ENCODE data around the gene IFI16. TPM values are rescaled to one million over a fixed set of nuclear protein-coding genes. Genes with fewer than 3 reads are reported as not detected.
A peak's percentile ranks its signal among the peaks of the same experiment; 100 is the strongest.

The IFI16 gene
- total and polyA plus RNA-seq, 2 of the 4 experiments (the other 2 are of a cell fraction) = 45.0 to 65.3 TPM

DNA sequence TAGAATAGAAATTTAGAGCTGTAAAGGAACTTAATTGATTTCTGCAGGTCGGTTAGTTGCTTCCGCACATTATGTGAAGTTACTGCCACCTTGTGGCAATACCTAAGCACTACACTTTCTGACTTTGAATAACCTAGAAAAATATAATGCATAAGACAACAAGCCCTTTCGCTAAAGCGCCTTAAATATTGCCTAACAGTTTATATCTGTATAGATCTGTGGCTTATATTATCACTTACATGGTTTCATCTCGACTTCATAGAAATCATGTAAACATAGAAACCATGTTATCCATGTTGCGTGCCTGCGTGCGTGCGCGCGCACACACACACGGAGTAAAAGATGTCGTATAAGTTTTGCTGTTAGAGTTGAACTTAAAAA, 10.9 kb upstream of the IFI16 start:
- H2BK15ac ChIP-seq (ENCODE audit: low read depth, low read length) = no peak overlapping the region
- intact Hi-C loops (cut with micrococcal nuclease) (loop anchor here (1.0 to 2.0 kb wide), 5 partner anchors 74 to 1036 kb away; no protein-coding TSS in a partner anchor), dilution Hi-C loops (cut with HindIII; ENCODE audit: low sequenced_read_pairs, unreplicated experiment) (no loop called here), in situ Hi-C loops (cut with MboI; ENCODE audit: low sequenced_read_pairs) (loop anchor here (10.0 kb wide), 1 partner anchor 794 kb away; no protein-coding TSS in a partner anchor)
- H3K27ac ChIP-seq (ENCODE audit: insufficient read depth, low read length) = peak overlapping the region; percentile 36; the same call in 1 of the 2 replicates
- H3K36me3 ChIP-seq (ENCODE audit: control insufficient read depth, insufficient read depth, low read length) = no peaks in the 10 kb centered on the region
- H3K23ac ChIP-seq (ENCODE audit: low read depth, low read length) = no peak overlapping the region
- DNase-seq (peak; percentile 61), ATAC-seq (ENCODE audit: low read depth) (peak; percentile 59)
- peak overlapping the region in 1 of 2 experiments; percentile 11; a peak in 2 of 4 replicates for H4K8ac ChIP-seq (ENCODE audit: low read depth in 2 of 2, low read length in 2 of 2)
- no peaks in the 10 kb centered on the region for H4K20me1 ChIP-seq (ENCODE audit: insufficient read depth, low read length)
- peak overlapping the region; percentile 87 for H2BK5ac ChIP-seq (ENCODE audit: low read depth, low read length, poor library complexity, severe bottlenecking)
- H2AK9ac ChIP-seq (replicated peaks; ENCODE audit: low read depth, low read length, poor library complexity) = no peak overlapping the region
- peak overlapping the region; percentile 1; the same call in 1 of the 2 replicates for H3K18ac ChIP-seq (ENCODE audit: low read depth, low read length)
- ChIA-PET CTCF (interaction anchor here (0.6 to 1.4 kb wide), 8 partner anchors 9 to 1028 kb away, joined by 3 to 7 read pairs (median 4); no protein-coding TSS in a partner anchor), POLR2A (ENCODE audit: unreplicated experiment) (interaction anchor here (1.3 kb wide), 1 partner anchor 11 kb away, joined by 4 read pairs; the partner anchor contains the start of gene IFI16)
- H2BK120ac ChIP-seq (ENCODE audit: low read depth, low read length) = peak overlapping the region; percentile 11; the same call in 1 of the 2 replicates
- H2AK5ac ChIP-seq (ENCODE audit: low read depth, low read length) = no peak overlapping the region
- H3K9me3 ChIP-seq (ENCODE audit: control insufficient read depth, insufficient read depth, low read length) = no peaks in the 10 kb centered on the region
- no peaks in the 10 kb centered on the region for H3K9me1 ChIP-seq (ENCODE audit: insufficient read depth, low read length)
- no peak overlapping the region for H2BK20ac ChIP-seq (ENCODE audit: low read depth, low read length)
- peak overlapping the region; percentile 81 for H3K9ac ChIP-seq (ENCODE audit: low read depth, low read length)
- H3K4me2 ChIP-seq (ENCODE audit: low read depth, low read length) = peak overlapping the region; percentile 90
- peak overlapping the region; percentile 16 for H4K5ac ChIP-seq (ENCODE audit: low read depth, low read length)
- TF ChIP-seq CEBPB (IDR thresholded peaks at IDR 0.05; ENCODE audit: low read depth, low read length) = no peak
- TF ChIP-seq POLR2A (IDR thresholded peaks at IDR 0.05; ENCODE audit: low read depth, low read length) = no peak
- TF ChIP-seq MAZ (IDR thresholded peaks at IDR 0.05; ENCODE audit: borderline replicate concordance, low read depth, low read length) = no peak
- peak; percentile 90 for TF ChIP-seq CTCF (conservative IDR thresholded peaks at IDR 0.05; ENCODE audit: low read depth, low read length)
- TF ChIP-seq RAD21 (IDR thresholded peaks at IDR 0.05; ENCODE audit: low read length) = peak; percentile 78
- TF ChIP-seq SMC3 (IDR thresholded peaks at IDR 0.05; ENCODE audit: low read depth, low read length) = peak; percentile 56; the same call in 1 of the 2 replicates
- TF ChIP-seq CHD1 (IDR thresholded peaks at IDR 0.05; ENCODE audit: low read depth, low read length) = no peak
- BruUV-seq (replicated peaks) = no TSS peak
- H3K4me1 ChIP-seq (ENCODE audit: control insufficient read depth, insufficient read depth, low read length) = no peaks in the 10 kb centered on the region
- H4K91ac ChIP-seq (ENCODE audit: insufficient read depth, low read depth, low read length) = no peak overlapping the region
- H3K56ac ChIP-seq (ENCODE audit: extremely low read depth, insufficient read depth, low read length) = peak overlapping the region; percentile 41
- H3K14ac ChIP-seq (replicated peaks; ENCODE audit: low read depth, low read length) = no peak overlapping the region
- peak overlapping the region; percentile 61 for H3K4me3 ChIP-seq (ENCODE audit: insufficient read depth, low read depth, low read length)
- H3K4ac ChIP-seq (ENCODE audit: low read depth, low read length) = no peak overlapping the region
- H2AFZ ChIP-seq (replicated peaks; ENCODE audit: low read length, poor library complexity) = peak overlapping the region; percentile 60
- WGBS, 2 experiments (ENCODE audit: extremely low coverage in 2 of 2, insufficient read length in 1 of 2) = no CpG with 5 or more reads among the region's 13 CpGs
- H3K27me3 ChIP-seq (ENCODE audit: control insufficient read depth, insufficient read depth, low read length) = no peaks in the 10 kb centered on the region
- no peaks in the 10 kb centered on the region for H3K79me1 ChIP-seq (ENCODE audit: low read depth in 1 of 2, low read length in 2 of 2)
